HG02571 (cell line): ENCODE measurements around the gene SCGN.

Source experiments
- ATAC-seq: cut with Tn5 transposase; IDR thresholded peaks from one replicate; pipeline ENCODE4 v1.9.1; 2021; ENCODE audit warnings: mild to moderate bottlenecking, moderate library complexity; ENCODE audit not compliant: unreplicated experiment

SCGN gene

GRCh38 chr6:25640446-25640845 lies 11.6 kb upstream of the SCGN start:
- ATAC-seq, result no peak

GRCh38 chr6:25640891-25641290 lies 11.1 kb upstream of the SCGN start:
- ATAC-seq, result no peak

- ATAC-seq, result no peak
Measured at GRCh38 chr6:25641377-25641776, 10.6 kb upstream of the SCGN start.

- no peak for ATAC-seq
Measured at GRCh38 chr6:25641940-25642666, 9.9 kb upstream of the SCGN start.

- no peak for ATAC-seq
Measured at GRCh38 chr6:25642667-25643328, 9.2 kb upstream of the SCGN start.

- ATAC-seq, result no peak
Measured at GRCh38 chr6:25645916-25646315, 6.1 kb upstream of the SCGN start.

GRCh38 chr6:25649611-25650010 lies 2.4 kb upstream of the SCGN start:
- ATAC-seq, result no peak

- ATAC-seq, result no peak
Measured at GRCh38 chr6:25655723-25656122, 3.7 kb downstream of the SCGN start.

GRCh38 chr6:25659633-25660368 lies 7.8 kb downstream of the SCGN start:
- no peak for ATAC-seq

GRCh38 chr6:25660512-25660911 lies 8.5 kb downstream of the SCGN start:
- ATAC-seq, result no peak

- no peak for ATAC-seq
Measured at GRCh38 chr6:25661129-25661779, 9.2 kb downstream of the SCGN start.

- ATAC-seq, result no peak
Measured at GRCh38 chr6:25665455-25665854, 13.4 kb downstream of the SCGN start.

- ATAC-seq, result no peak
Measured at GRCh38 chr6:25669413-25669812, 17.4 kb downstream of the SCGN start.

- ATAC-seq, result no peak
Measured at GRCh38 chr6:25670208-25670607, 18.2 kb downstream of the SCGN start.

- ATAC-seq, result no peak
Measured at GRCh38 chr6:25670793-25671513, 18.9 kb downstream of the SCGN start.

- no peak for ATAC-seq
Measured at GRCh38 chr6:25671652-25672051, 19.6 kb downstream of the SCGN start.

GRCh38 chr6:25675167-25675566 lies 23.2 kb downstream of the SCGN start:
- no peak for ATAC-seq

GRCh38 chr6:25676775-25677174 lies 24.8 kb downstream of the SCGN start:
- ATAC-seq, result no peak

GRCh38 chr6:25681848-25682247 lies 29.8 kb downstream of the SCGN start:
- ATAC-seq, result no peak

- no peak for ATAC-seq
Measured at GRCh38 chr6:25682324-25682723, 30.3 kb downstream of the SCGN start.

- no peak for ATAC-seq
Measured at GRCh38 chr6:25684565-25684964, 32.5 kb downstream of the SCGN start.
